GM18951 (cell line): ENCODE measurements around the gene ANK2.

ENCODE experiments used
- POLR2A ChIP-seq: IDR thresholded peaks from 4 replicates; pipeline ENCODE4 v1.6.1; 2011; ENCODE audit warnings: mild to moderate bottlenecking; ENCODE audit not compliant: insufficient read length, insufficient read depth; ENCODE audit errors: extremely low read depth
- in situ Hi-C: fragments of 300-500 bp; cut with MboI; formaldehyde crosslinking; loops from one replicate; pipeline ENCODE4 v1.12.0; 2022; ENCODE audit warnings: low sequenced_read_pairs, mixed read lengths, inconsistent platforms; ENCODE audit not compliant: unreplicated experiment

The ANK2 gene

DNA sequence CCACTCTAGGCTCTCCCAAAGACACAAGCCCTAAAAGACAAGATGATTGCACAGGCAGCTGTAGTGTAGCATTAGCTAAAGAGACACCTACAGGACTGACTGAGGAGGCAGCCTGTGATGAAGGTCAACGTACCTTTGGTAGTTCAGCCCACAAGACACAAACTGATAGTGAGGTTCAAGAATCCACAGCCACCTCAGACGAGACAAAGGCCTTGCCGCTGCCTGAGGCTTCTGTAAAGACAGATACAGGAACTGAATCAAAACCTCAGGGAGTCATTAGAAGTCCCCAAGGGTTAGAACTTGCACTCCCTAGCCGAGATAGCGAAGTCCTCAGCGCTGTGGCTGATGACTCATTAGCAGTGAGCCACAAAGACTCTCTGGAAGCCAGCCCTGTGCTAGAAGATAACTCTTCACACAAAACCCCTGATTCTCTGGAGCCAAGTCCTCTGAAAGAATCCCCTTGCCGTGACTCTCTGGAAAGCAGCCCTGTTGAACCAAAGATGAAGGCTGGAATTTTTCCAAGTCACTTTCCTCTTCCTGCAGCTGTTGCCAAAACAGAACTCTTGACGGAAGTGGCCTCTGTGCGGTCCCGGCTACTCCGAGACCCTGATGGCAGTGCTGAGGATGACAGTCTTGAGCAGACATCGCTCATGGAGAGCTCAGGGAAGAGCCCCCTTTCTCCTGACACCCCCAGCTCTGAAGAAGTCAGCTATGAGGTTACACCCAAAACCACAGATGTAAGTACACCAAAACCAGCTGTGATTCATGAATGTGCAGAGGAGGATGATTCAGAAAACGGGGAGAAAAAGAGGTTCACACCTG is 306.3 kb downstream of the ANK2 start:
- no peak for TF ChIP-seq POLR2A
- in situ Hi-C loops = no loop called here

DNA sequence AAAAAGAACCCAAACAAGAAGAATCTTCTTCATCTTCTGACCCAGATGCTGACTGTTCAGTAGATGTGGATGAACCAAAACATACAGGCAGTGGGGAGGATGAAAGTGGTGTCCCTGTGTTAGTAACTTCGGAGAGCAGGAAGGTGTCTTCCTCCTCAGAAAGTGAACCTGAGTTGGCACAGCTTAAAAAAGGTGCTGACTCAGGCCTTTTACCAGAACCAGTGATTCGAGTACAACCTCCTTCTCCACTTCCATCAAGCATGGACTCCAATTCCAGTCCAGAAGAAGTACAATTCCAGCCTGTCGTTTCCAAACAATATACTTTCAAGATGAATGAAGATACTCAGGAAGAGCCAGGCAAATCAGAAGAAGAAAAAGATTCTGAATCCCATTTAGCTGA is 307.0 kb downstream of the ANK2 start:
- TF ChIP-seq POLR2A = no peak
- in situ Hi-C loops = no loop called here

- in situ Hi-C loops = no loop called here
These were observed 309.3 kb downstream of the ANK2 start for GRCh38 chr4:113358784-113359183.

DNA sequence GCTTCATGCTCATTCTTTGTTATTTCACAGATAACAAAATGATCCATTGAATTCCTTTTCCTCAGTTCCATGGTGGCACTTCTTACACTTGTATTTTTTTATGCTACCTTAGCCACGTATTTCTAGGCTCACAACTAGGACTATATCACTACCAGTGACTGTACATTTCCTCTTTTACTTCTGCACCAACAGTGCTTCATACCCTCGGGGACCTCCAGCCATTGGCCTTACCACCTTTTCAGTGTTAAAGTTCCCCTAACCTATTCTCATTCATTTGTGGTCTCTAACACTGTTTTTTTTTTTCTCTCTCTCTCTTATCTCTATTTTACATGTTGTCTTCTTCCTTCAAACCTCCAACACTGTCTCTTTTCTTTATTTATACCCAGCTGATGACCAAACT is 315.9 kb downstream of the ANK2 start:
- no peak for TF ChIP-seq POLR2A
- in situ Hi-C loops = no loop called here

More at GRCh38 chr4:113358784-113359183, 309.3 kb downstream of the ANK2 start:
- TF ChIP-seq POLR2A = no peak

DNA sequence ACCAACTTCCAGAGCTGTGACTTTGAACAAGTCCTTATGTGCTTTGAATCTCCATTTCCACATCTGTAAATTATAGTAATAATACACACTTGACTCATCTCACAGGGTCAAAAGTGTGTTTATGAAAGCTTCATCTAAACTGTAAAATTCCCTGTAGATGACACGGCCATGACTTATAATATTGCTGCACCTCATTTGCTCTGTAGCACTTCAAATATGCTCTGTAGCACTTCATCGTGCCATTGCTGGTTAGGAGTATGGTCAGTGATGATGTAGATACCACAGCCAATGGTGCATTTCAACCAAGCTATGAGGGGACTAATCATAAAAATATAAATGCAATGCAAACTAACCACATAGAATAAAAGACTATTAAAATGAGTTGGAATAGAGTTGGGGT is 318.6 kb downstream of the ANK2 start:
- TF ChIP-seq POLR2A = no peak
- in situ Hi-C loops = no loop called here

DNA sequence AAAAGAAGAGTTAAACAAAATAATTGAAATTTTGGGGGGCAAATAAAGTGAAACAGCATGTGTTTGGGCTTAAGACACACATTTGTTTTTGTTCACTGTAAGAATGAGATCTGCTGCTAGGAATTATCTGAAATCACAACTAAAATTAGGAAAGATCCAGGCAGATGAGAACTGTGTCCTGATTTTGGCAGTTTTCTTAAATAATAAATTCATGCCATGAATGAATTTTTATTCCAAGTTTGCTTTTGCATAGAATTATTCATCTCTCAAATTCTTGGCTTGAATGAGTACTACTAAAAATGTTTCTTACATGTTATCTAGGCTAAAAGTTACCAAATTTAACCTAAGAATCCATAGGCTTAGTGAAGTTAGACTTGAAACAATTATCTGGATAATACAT is 321.7 kb downstream of the ANK2 start:
- TF ChIP-seq POLR2A = no peak
- in situ Hi-C loops = no loop called here

DNA sequence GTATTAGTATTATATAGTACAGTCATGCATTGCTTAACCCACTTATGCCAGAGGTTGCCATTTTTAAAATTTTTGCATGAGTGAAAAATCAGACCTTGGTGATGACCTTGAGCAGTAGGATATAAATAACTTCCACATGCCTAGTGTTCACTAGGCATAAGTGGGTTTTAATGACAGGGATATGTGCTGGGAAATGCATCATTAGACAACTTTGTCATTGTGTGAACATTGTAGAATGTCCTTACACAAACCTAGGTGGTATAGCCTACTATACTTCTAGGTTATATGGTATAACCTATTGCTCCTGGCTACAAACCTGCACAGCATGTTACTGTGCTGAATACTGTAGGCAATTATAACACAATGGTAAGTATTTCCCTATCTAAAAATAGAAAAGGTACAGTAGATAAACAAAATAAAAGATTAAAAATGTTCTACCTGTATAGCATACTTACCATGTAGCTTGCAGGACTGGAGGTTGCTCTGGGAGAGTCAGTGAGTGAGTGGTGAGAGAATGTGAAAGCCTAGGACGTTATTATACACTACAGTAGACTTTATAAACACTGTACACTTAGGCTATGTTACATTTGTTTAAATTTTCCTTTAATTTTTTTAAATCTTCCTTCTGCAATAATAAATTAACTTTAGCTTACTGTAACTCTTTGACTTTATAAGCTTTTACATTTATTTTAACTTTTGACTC is 326.7 kb downstream of the ANK2 start:
- in situ Hi-C loops = loop anchor here (25.0 kb wide), 1 partner anchor 1286 kb away; no protein-coding TSS in a partner anchor
- TF ChIP-seq POLR2A = no peak

GRCh38 chr4:113378836-113379235 is 329.4 kb downstream of the ANK2 start:
- TF ChIP-seq POLR2A = no peak
- in situ Hi-C loops = loop anchor here (25.0 kb wide), 1 partner anchor 1283 kb away; no protein-coding TSS in a partner anchor

- in situ Hi-C loops = loop anchor here (25.0 kb wide), 1 partner anchor 1280 kb away; no protein-coding TSS in a partner anchor
- TF ChIP-seq POLR2A = no peak
These were observed 333.3 kb downstream of the ANK2 start for GRCh38 chr4:113382704-113383103.

GRCh38 chr4:113383111-113383785 is 333.8 kb downstream of the ANK2 start:
- TF ChIP-seq POLR2A = no peak
- in situ Hi-C loops = loop anchor here (25.0 kb wide), 1 partner anchor 1279 kb away; no protein-coding TSS in a partner anchor

DNA sequence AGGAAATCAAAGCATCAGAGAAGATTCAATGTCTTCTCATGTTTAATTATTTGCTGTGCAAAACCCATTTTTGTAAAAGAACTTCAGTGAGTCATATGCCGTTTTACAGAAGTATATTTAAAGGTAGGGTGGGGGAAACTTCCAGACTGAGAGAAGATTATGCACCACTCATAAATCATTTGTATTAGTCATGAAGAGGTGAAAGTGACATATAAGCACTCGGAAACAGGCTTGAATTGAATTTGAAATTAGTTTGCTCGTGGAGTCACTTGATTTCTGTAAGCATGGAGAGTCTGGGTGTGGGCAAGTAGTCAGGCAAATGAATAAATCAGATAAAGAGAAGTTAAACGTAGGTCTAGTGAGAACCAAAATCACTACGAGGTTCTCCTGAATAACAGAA is 335.1 kb downstream of the ANK2 start:
- in situ Hi-C loops = loop anchor here (25.0 kb wide), 1 partner anchor 1278 kb away; no protein-coding TSS in a partner anchor
- no peak for TF ChIP-seq POLR2A

DNA sequence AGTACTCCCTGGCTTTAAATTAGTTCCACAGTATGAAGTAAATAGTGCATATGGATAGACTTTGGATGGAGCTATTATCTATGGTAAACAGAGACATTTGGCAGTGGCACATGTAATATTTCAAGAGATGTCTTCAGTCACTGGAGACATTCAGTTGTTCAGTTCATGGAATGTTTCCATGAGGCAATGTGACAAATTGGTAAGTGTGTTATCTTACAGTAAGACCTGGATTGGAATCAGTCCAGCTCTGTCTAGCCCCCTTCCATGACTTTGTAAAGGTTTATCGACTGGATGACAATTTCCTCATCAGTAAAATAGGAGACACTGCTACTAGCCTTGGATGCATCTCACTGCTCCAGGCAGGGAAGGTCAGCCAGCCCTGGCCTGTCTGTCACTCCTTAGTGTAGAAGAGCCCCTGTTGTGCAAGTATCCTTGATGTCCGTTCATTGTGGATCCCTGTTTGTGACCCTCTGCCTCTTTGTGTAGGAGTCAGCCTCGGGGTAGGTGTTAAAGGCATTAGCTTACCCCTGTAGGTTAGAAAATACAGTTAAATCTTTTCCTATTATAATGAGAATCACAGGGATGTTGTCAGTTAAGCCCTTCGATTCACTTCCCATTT is 335.9 kb downstream of the ANK2 start:
- TF ChIP-seq POLR2A = no peak
- in situ Hi-C loops = loop anchor here (25.0 kb wide), 1 partner anchor 1277 kb away; no protein-coding TSS in a partner anchor

DNA sequence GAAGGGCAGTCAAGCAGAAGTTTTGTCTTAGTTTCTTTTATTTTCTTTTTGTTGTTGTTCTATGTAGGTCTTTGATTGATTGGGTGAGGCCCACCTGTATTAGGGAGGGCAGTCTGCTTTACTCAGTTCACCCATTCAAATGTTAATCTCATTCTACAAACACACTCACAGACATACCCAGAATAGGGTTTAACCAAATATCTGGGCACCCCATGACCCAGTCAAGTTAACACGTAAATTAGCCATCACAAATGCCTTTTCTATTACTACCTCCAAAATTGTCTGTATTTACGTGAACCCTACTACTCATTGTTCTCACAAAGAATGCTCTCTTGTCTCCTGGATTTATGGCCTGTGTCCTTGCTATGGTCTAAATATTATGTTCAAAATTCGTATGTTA is 339.7 kb downstream of the ANK2 start:
- in situ Hi-C loops = loop anchor here (25.0 kb wide), 1 partner anchor 1273 kb away; no protein-coding TSS in a partner anchor

More for the DNA sequence above, 339.7 kb downstream of the ANK2 start:
- no peak for TF ChIP-seq POLR2A
